ENCODE measurements around the gene ADGRE1. TPM values are rescaled to one million over a fixed set of nuclear protein-coding genes. Genes with fewer than 3 reads are reported as not detected.

ADGRE1 gene, protein sequence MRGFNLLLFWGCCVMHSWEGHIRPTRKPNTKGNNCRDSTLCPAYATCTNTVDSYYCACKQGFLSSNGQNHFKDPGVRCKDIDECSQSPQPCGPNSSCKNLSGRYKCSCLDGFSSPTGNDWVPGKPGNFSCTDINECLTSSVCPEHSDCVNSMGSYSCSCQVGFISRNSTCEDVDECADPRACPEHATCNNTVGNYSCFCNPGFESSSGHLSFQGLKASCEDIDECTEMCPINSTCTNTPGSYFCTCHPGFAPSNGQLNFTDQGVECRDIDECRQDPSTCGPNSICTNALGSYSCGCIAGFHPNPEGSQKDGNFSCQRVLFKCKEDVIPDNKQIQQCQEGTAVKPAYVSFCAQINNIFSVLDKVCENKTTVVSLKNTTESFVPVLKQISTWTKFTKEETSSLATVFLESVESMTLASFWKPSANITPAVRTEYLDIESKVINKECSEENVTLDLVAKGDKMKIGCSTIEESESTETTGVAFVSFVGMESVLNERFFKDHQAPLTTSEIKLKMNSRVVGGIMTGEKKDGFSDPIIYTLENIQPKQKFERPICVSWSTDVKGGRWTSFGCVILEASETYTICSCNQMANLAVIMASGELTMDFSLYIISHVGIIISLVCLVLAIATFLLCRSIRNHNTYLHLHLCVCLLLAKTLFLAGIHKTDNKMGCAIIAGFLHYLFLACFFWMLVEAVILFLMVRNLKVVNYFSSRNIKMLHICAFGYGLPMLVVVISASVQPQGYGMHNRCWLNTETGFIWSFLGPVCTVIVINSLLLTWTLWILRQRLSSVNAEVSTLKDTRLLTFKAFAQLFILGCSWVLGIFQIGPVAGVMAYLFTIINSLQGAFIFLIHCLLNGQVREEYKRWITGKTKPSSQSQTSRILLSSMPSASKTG
- polyA plus RNA-seq (2011; rRNA removed) (not detected in 2 replicates), polyA minus RNA-seq (2011; rRNA and poly(A)+ RNA removed) (not detected in 2 replicates)

DNA sequence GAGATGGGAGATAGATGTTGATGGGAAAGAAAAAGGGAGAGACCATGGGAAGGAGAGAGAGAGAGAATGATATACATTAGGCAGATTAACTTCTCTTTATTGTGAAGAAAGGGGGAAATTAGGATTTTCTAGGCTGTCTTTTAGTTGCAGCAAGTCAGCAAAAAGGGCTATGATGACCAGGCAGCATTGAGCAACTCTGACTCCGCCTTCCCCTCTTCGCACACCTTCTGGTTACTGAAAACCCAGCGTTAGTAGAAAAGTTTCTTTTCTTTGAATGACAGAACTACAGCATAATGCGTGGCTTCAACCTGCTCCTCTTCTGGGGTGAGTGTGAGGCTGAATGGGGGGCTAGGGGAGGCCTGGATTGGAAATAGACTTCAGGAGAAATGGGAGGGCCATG, at the start of gene ADGRE1:
Gene ADGRE1, plus strand, starts transcription at position 264 of the 400 bp plus-strand sequence. Its CDS starts 30 bp downstream, at position 294.
- ChIA-PET POLR2A (no interaction called here), CTCF (no interaction called here)
- Histone ChIP-seq H3K4me3 (ENCODE audit: low read depth, low read length) (no peak within 1 kb of the TSS), H3K27me3 (ENCODE audit: control insufficient read depth, insufficient read depth, low read length) (no peaks in the 10 kb centered on the region), H3K36me3 (ENCODE audit: control insufficient read depth, insufficient read depth, low read length) (no peaks in the 10 kb centered on the region)
- no peak for DNase-seq (ENCODE audit: low read depth)
- TF ChIP-seq CTCF (IDR thresholded peaks at IDR 0.05; ENCODE audit: insufficient read depth, low read depth, low read length) = no peak

GRCh38 chr19:6838062-6838655, 49.2 kb upstream of the ADGRE1 start:
- no peaks in the 10 kb centered on the region for H3K36me3 ChIP-seq (ENCODE audit: control insufficient read depth, insufficient read depth, low read length)
- TF ChIP-seq CTCF (IDR thresholded peaks at IDR 0.05; ENCODE audit: insufficient read depth, low read depth, low read length) = no peak
- ChIA-PET POLR2A (no interaction called here), CTCF (interaction anchor here (0.7 to 1.0 kb wide), 2 partner anchors 10 to 207 kb away, joined by 3 read pairs; no protein-coding TSS in a partner anchor)
- no peak overlapping the region for H3K4me3 ChIP-seq (ENCODE audit: low read depth, low read length)
- DNase-seq (ENCODE audit: low read depth) = no peak
- no peaks in the 10 kb centered on the region for H3K27me3 ChIP-seq (ENCODE audit: control insufficient read depth, insufficient read depth, low read length)

DNA sequence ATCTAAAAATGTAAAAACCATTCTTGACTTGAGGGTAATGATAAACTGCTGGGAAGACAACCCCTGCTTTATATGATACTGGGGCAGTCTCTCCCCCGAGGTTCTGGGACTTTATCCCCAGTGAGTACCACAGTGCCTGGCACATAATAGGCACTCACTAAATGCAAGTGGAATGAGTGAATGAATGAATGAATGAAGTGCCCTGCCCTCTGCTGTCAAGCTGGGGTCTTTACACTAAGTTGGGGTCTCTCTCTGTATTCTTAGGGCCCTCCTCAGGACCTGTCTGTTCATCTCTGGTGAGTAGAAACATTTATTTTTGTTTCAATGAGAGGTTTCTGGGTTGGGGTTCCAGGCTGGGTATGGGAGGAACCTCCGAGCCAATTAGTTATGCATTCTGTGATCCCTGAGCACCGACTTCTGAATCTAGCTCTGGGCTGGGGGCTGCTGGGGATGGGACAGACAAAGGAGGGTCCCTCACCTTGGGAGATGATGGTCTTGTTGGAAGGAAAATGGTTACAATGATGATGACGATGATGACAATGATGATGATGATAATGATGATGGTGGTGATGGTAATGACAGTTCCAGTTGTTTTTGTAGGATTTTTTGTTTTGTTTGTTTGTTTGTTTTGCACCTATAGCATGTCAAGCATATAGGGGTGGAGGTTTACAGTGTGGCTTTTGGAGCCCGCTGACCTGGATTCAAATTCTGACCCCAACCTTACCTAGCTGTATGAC, 44.3 kb upstream of the ADGRE1 start:
- ChIA-PET CTCF (no interaction called here), POLR2A (no interaction called here)
- DNase-seq (ENCODE audit: low read depth) = no peak
- TF ChIP-seq CTCF (IDR thresholded peaks at IDR 0.05; ENCODE audit: insufficient read depth, low read depth, low read length) = no peak
- Histone ChIP-seq H3K4me3 (ENCODE audit: low read depth, low read length) (no peak overlapping the region), H3K27me3 (ENCODE audit: control insufficient read depth, insufficient read depth, low read length) (no peaks in the 10 kb centered on the region), H3K36me3 (ENCODE audit: control insufficient read depth, insufficient read depth, low read length) (no peaks in the 10 kb centered on the region)

DNA sequence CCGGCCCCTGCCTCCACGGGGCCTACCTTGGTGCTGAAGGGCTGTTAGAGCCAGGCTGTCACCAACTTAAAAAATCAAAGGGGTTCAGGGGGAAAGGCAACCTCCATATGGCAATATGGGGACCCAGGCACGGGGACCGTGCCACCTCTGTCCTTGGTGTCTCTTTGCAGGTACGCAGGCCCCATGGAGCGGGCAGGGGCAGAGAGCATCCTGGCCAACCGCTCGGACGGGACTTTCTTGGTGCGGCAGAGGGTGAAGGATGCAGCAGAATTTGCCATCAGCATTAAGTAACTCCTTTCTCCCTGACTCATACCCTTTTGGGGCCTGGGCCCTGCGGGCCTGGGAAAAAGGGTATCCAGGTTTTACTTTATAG, 39.6 kb upstream of the ADGRE1 start:
- no peaks in the 10 kb centered on the region for H3K36me3 ChIP-seq (ENCODE audit: control insufficient read depth, insufficient read depth, low read length)
- no peak for DNase-seq (ENCODE audit: low read depth)
- POLR2A ChIA-PET = no interaction called here
- no peak overlapping the region for H3K4me3 ChIP-seq (ENCODE audit: low read depth, low read length)
- TF ChIP-seq CTCF (IDR thresholded peaks at IDR 0.05; ENCODE audit: insufficient read depth, low read depth, low read length) = no peak
- CTCF ChIA-PET = interaction anchor here (1.0 kb wide), 1 partner anchor 14 kb away, joined by 3 read pairs; no protein-coding TSS in a partner anchor
- no peaks in the 10 kb centered on the region for H3K27me3 ChIP-seq (ENCODE audit: control insufficient read depth, insufficient read depth, low read length)
